ENCODE results near the gene SPOCK3. TPM values are rescaled to one million over a fixed set of nuclear protein-coding genes. Genes with fewer than 3 reads are reported as not detected.

Gene SPOCK3
- total and polyA plus RNA-seq, 2 of the 13 experiments (the other 11 are each of a cell fraction or from before 2014, with no cell fraction given), result not detected

DNA sequence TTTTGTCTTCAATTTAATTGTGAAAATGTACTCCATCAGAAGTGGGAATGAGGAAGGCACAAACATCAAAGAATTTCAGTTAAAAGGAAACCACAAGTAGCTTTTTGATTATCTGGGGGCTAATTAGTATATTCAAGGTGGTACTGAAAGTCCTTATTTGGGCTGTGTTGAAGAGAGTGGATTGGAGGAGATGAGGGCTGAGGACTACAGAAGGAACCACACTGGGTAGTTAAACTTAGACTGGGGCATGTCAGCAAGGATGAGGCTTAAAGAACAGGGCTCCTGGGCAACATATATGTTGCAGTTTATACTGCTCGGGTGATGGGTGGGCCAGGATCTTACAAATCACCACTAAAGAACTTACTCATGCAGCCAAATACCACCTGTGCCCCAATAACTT is 346.8 kb downstream of the SPOCK3 start:
- no peaks in the 10 kb centered on the region for H3K9me3 ChIP-seq (ENCODE audit: low read length)
- H3K4me2 ChIP-seq (ENCODE audit: low read depth, low read length), result no peak overlapping the region
- intact Hi-C loops (cut with micrococcal nuclease; ENCODE audit: unreplicated experiment), result no loop called here
- 0% methylated on average over 1 of the region's 1 CpG for WGBS (ENCODE audit: low lambda C conversion rate)
- ATAC-seq (no peak), DNase-seq (ENCODE audit: low spot score) (no peak), FAIRE-seq (no peak)
- POLR2A ChIA-PET, result no interaction called here
- no peak overlapping the region for H3K4me3 ChIP-seq (replicated peaks in 1 of 3; ENCODE audit: insufficient read depth in 1 of 3, low read depth in 2 of 3, low read length in 3 of 3)
- H4K20me1 ChIP-seq (ENCODE audit: insufficient read depth, low read length), result no peaks in the 10 kb centered on the region
- CTCF ChIA-PET (ENCODE audit: low intra/inter-chr PET ratio, low total read pairs), result no interaction called here
- no peak overlapping the region for H2AFZ ChIP-seq (ENCODE audit: low read length)
- no peaks in the 10 kb centered on the region for H3K36me3 ChIP-seq (replicated peaks in 1 of 2; ENCODE audit: control insufficient read depth in 1 of 2, insufficient read depth in 2 of 2, low read length in 2 of 2)
- no peak for TF ChIP-seq ERF (CRISPR knock-in tag; IDR thresholded peaks at IDR 0.05)
- TF ChIP-seq NFATC3 (CRISPR knock-in tag; IDR thresholded peaks at IDR 0.05), result no peak
- TF ChIP-seq ZFP82 (CRISPR knock-in tag; IDR thresholded peaks at IDR 0.05; ENCODE audit: borderline replicate concordance), result no peak
- TF ChIP-seq CBX2 (IDR thresholded peaks at IDR 0.05; ENCODE audit: low read depth, low read length), result no peak
- TF ChIP-seq CBX2 (CRISPR knock-in tag; IDR thresholded peaks at IDR 0.05; ENCODE audit: low read depth), result no peak
- TF ChIP-seq PRPF4 (IDR thresholded peaks at IDR 0.05; ENCODE audit: low read depth, low read length, poor library complexity, severe bottlenecking), result no peak
- no peak for TF ChIP-seq HNRNPL (IDR thresholded peaks at IDR 0.05; ENCODE audit: low read depth, low read length)
- no peak for TF ChIP-seq KLF16 (CRISPR knock-in tag; IDR thresholded peaks at IDR 0.05)
- no peak for TF ChIP-seq MIER3 (CRISPR knock-in tag; IDR thresholded peaks at IDR 0.05; ENCODE audit: borderline replicate concordance)
- TF ChIP-seq, protein P1, sequence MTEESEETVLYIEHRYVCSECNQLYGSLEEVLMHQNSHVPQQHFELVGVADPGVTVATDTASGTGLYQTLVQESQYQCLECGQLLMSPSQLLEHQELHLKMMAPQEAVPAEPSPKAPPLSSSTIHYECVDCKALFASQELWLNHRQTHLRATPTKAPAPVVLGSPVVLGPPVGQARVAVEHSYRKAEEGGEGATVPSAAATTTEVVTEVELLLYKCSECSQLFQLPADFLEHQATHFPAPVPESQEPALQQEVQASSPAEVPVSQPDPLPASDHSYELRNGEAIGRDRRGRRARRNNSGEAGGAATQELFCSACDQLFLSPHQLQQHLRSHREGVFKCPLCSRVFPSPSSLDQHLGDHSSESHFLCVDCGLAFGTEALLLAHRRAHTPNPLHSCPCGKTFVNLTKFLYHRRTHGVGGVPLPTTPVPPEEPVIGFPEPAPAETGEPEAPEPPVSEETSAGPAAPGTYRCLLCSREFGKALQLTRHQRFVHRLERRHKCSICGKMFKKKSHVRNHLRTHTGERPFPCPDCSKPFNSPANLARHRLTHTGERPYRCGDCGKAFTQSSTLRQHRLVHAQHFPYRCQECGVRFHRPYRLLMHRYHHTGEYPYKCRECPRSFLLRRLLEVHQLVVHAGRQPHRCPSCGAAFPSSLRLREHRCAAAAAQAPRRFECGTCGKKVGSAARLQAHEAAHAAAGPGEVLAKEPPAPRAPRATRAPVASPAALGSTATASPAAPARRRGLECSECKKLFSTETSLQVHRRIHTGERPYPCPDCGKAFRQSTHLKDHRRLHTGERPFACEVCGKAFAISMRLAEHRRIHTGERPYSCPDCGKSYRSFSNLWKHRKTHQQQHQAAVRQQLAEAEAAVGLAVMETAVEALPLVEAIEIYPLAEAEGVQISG (CRISPR knock-in tag; IDR thresholded peaks at IDR 0.05), result no peak
- no peak for TF ChIP-seq PHB2 (IDR thresholded peaks at IDR 0.05; ENCODE audit: partially characterized antibody)
- TF ChIP-seq, protein P2, sequence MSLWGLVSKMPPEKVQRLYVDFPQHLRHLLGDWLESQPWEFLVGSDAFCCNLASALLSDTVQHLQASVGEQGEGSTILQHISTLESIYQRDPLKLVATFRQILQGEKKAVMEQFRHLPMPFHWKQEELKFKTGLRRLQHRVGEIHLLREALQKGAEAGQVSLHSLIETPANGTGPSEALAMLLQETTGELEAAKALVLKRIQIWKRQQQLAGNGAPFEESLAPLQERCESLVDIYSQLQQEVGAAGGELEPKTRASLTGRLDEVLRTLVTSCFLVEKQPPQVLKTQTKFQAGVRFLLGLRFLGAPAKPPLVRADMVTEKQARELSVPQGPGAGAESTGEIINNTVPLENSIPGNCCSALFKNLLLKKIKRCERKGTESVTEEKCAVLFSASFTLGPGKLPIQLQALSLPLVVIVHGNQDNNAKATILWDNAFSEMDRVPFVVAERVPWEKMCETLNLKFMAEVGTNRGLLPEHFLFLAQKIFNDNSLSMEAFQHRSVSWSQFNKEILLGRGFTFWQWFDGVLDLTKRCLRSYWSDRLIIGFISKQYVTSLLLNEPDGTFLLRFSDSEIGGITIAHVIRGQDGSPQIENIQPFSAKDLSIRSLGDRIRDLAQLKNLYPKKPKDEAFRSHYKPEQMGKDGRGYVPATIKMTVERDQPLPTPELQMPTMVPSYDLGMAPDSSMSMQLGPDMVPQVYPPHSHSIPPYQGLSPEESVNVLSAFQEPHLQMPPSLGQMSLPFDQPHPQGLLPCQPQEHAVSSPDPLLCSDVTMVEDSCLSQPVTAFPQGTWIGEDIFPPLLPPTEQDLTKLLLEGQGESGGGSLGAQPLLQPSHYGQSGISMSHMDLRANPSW (CRISPR knock-in tag; IDR thresholded peaks at IDR 0.05; ENCODE audit: borderline replicate concordance), result no peak
- no peak for TF ChIP-seq RBFOX2 (IDR thresholded peaks at IDR 0.05; ENCODE audit: low read depth, low read length)
- no peak for TF ChIP-seq ZNF552 (CRISPR knock-in tag; IDR thresholded peaks at IDR 0.05; ENCODE audit: borderline replicate concordance)
- no peak for TF ChIP-seq ZSCAN20 (CRISPR knock-in tag; IDR thresholded peaks at IDR 0.05; ENCODE audit: borderline replicate concordance)
- TF ChIP-seq MYNN (CRISPR knock-in tag; IDR thresholded peaks at IDR 0.05; ENCODE audit: low read depth), result no peak
- no peak for TF ChIP-seq SMAD3 (CRISPR knock-in tag; IDR thresholded peaks at IDR 0.05)
- no peak for TF ChIP-seq NFKBIZ (CRISPR knock-in tag; IDR thresholded peaks at IDR 0.05)
- no peak for TF ChIP-seq MAFF (IDR thresholded peaks at IDR 0.05; ENCODE audit: low read depth, low read length)
- TF ChIP-seq CREB1 (IDR thresholded peaks at IDR 0.05), result no peak
- no peak for TF ChIP-seq CREB1 (CRISPR knock-in tag; IDR thresholded peaks at IDR 0.05)
- H3K27ac ChIP-seq (ENCODE audit: extremely low read length, insufficient read depth, low read length), result no peak overlapping the region
- no peaks in the 10 kb centered on the region for H3K79me2 ChIP-seq (ENCODE audit: insufficient read depth, low read length)
- BruUV-seq (replicated peaks), result no TSS peak
- H3K4me1 ChIP-seq (ENCODE audit: insufficient read depth, low read length), result no peaks in the 10 kb centered on the region
- H3K27me3 ChIP-seq (ENCODE audit: control insufficient read depth in 1 of 2, insufficient read depth in 2 of 2, low read length in 2 of 2), result no peaks in the 10 kb centered on the region
- in situ Hi-C loops (cut with HindIII; ENCODE audit: extremely low pct_ligation_motif_present, low pct_unique_long_range_greater_than_20kb), result no loop called here
- no peak overlapping the region for H3K9ac ChIP-seq (ENCODE audit: insufficient read depth, low read depth, low read length)
